Inflammatory macrophage treated with lipopolysaccharide for 4 hours (primary cell): Measurements from ENCODE around the gene CACNB2.

Experiments
- DNase-seq: peaks from one replicate; pipeline ENCODE4 v3.0.0-alpha.2; 2020

Gene CACNB2

GRCh38 chr10:18352175-18352574 is 212.0 kb downstream of the CACNB2 start:
- no peak for DNase-seq

GRCh38 chr10:18359812-18360211 is 219.6 kb downstream of the CACNB2 start:
- no peak for DNase-seq

- no peak for DNase-seq
Measured at GRCh38 chr10:18362892-18363291, 222.7 kb downstream of the CACNB2 start.

GRCh38 chr10:18364987-18365775 is 225.0 kb downstream of the CACNB2 start:
- no peak for DNase-seq

- DNase-seq = no peak
Measured at GRCh38 chr10:18367840-18368239, 227.6 kb downstream of the CACNB2 start.

- DNase-seq = peak; percentile 43
Measured at GRCh38 chr10:18368273-18368672, 228.0 kb downstream of the CACNB2 start.

- DNase-seq = no peak
Measured at GRCh38 chr10:18368682-18369081, 228.5 kb downstream of the CACNB2 start.

GRCh38 chr10:18369859-18370473 is 229.7 kb downstream of the CACNB2 start:
- DNase-seq = no peak

- no peak for DNase-seq
Measured at GRCh38 chr10:18376650-18377049, 236.4 kb downstream of the CACNB2 start.

- DNase-seq = no peak
Measured at GRCh38 chr10:18377898-18378297, 237.7 kb downstream of the CACNB2 start.

GRCh38 chr10:18378766-18379165 is 238.5 kb downstream of the CACNB2 start:
- DNase-seq = no peak

GRCh38 chr10:18381679-18382078 is 241.5 kb downstream of the CACNB2 start:
- DNase-seq = no peak

GRCh38 chr10:18397906-18398305 is 257.7 kb downstream of the CACNB2 start:
- DNase-seq = no peak

GRCh38 chr10:18399158-18399557 is 258.9 kb downstream of the CACNB2 start:
- DNase-seq = no peak

- no peak for DNase-seq
Measured at GRCh38 chr10:18400201-18400905, 260.1 kb downstream of the CACNB2 start.

- DNase-seq = no peak
Measured at GRCh38 chr10:18400906-18401245, 260.7 kb downstream of the CACNB2 start.

- DNase-seq = no peak
Measured at GRCh38 chr10:18401416-18402195, 261.4 kb downstream of the CACNB2 start.

GRCh38 chr10:18402853-18403252 is 262.6 kb downstream of the CACNB2 start:
- DNase-seq = no peak

GRCh38 chr10:18404530-18404929 is 264.3 kb downstream of the CACNB2 start:
- DNase-seq = no peak

- no peak for DNase-seq
Measured at GRCh38 chr10:18406136-18406535, 265.9 kb downstream of the CACNB2 start.

- DNase-seq = no peak
Measured at GRCh38 chr10:18409599-18410397, 269.6 kb downstream of the CACNB2 start.

- DNase-seq = no peak
Measured at GRCh38 chr10:18414061-18414460, 273.8 kb downstream of the CACNB2 start.
